ENCODE measurements around the gene NSG2.

GRCh38 chr5:174155281-174155680 lies 109.8 kb downstream of the NSG2 start:
- TF ChIP-seq, protein P1, sequence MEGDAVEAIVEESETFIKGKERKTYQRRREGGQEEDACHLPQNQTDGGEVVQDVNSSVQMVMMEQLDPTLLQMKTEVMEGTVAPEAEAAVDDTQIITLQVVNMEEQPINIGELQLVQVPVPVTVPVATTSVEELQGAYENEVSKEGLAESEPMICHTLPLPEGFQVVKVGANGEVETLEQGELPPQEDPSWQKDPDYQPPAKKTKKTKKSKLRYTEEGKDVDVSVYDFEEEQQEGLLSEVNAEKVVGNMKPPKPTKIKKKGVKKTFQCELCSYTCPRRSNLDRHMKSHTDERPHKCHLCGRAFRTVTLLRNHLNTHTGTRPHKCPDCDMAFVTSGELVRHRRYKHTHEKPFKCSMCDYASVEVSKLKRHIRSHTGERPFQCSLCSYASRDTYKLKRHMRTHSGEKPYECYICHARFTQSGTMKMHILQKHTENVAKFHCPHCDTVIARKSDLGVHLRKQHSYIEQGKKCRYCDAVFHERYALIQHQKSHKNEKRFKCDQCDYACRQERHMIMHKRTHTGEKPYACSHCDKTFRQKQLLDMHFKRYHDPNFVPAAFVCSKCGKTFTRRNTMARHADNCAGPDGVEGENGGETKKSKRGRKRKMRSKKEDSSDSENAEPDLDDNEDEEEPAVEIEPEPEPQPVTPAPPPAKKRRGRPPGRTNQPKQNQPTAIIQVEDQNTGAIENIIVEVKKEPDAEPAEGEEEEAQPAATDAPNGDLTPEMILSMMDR (IDR thresholded peaks at IDR 0.05) = no peak
- no peak for TF ChIP-seq POLR2AphosphoS5 (IDR thresholded peaks at IDR 0.05)

Data from stomach (tissue), 4 donors.